IMR-90 (cell line): ENCODE data around the gene UGDH.

Source experiments
- MXI1 ChIP-seq: IDR thresholded peaks from 2 replicates; pipeline ENCODE4 v1.6.1; 2012; ENCODE audit warnings: low read depth, mild to moderate bottlenecking, low read length, moderate library complexity, borderline replicate concordance
- POLR2A ChIP-seq: IDR thresholded peaks from 2 replicates; pipeline ENCODE4 v1.6.1; 2012; ENCODE audit warnings: mild to moderate bottlenecking, low read depth, low read length

DNA sequence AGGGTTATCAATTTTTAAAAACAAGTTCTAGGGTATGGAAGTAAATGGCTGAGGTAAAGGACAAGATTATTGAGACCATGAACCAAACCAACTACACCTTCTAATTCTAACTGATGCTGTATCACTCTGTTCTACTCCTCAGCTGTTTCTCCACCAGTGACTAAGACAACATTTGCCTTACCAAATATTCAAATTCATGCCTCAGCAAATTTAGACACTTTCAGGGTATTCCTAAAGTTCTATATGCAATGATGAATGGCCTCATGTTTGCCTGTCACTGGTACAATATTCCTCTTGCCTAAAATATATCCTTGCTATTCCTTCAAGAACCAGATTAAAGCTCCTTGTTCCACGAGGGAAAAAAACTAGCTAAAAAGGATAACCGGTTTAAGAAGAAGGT, 73.5 kb downstream of the UGDH start:
- TF ChIP-seq POLR2A (no peak), MXI1 (no peak)
